ENCODE measurements around the gene NDUFA13.
A peak's percentile ranks its signal among the peaks of the same experiment; 100 is the strongest.

The NDUFA13 gene

GRCh38 chr19:19534556-19535265 lies 18.7 kb downstream of the NDUFA13 start:
- no peak for DNase-seq

GRCh38 chr19:19535311-19536191 lies 19.5 kb downstream of the NDUFA13 start:
- DNase-seq, result no peak

GRCh38 chr19:19537075-19538048 lies 21.3 kb downstream of the NDUFA13 start:
- DNase-seq, result no peak

GRCh38 chr19:19538061-19538784 lies 22.2 kb downstream of the NDUFA13 start, which contains the start of gene CILP2:
Gene CILP2, plus strand, starts transcription at chr19:19538265. Its CDS starts 85 bp downstream, at chr19:19538350.
- DNase-seq, result peak; percentile 22

GRCh38 chr19:19538785-19539166 lies 22.8 kb downstream of the NDUFA13 start:
- no peak for DNase-seq

- DNase-seq, result no peak
These were observed 23.7 kb downstream of the NDUFA13 start for GRCh38 chr19:19539698-19540063.

- DNase-seq, result peak; percentile 84
These were observed 24.2 kb downstream of the NDUFA13 start for GRCh38 chr19:19540064-19540714.

GRCh38 chr19:19540715-19541515 lies 24.9 kb downstream of the NDUFA13 start:
- peak; percentile 72 for DNase-seq

- no peak for DNase-seq
These were observed 25.6 kb downstream of the NDUFA13 start for GRCh38 chr19:19541616-19542015.

GRCh38 chr19:19542507-19542906 lies 26.5 kb downstream of the NDUFA13 start:
- no peak for DNase-seq

GRCh38 chr19:19543101-19543500 lies 27.1 kb downstream of the NDUFA13 start:
- no peak for DNase-seq

- no peak for DNase-seq
These were observed 27.6 kb downstream of the NDUFA13 start for GRCh38 chr19:19543640-19544039.

GRCh38 chr19:19544257-19544953 lies 28.4 kb downstream of the NDUFA13 start:
- DNase-seq, result no peak

GRCh38 chr19:19544954-19545591 lies 29.0 kb downstream of the NDUFA13 start:
- DNase-seq, result no peak

GRCh38 chr19:19545707-19546106 lies 29.7 kb downstream of the NDUFA13 start:
- DNase-seq, result no peak

GRCh38 chr19:19546751-19547162 lies 30.7 kb downstream of the NDUFA13 start:
- DNase-seq, result no peak

- no peak for DNase-seq
These were observed 31.8 kb downstream of the NDUFA13 start for GRCh38 chr19:19547674-19548336.

GRCh38 chr19:19548915-19549759 lies 33.1 kb downstream of the NDUFA13 start:
- no peak for DNase-seq

Measured in activated CD4-positive, alpha-beta T cell treated with anti-CD3 and anti-CD28 coated beads, Interleukin-2, amount 50 U/mL, for 16 hours (primary cell).